Stimulated activated naive CD4-positive, alpha-beta T cell treated with Interleukin-2 at 50 U/mL for 16 hours (primary cell): ENCODE results near the gene UBE2S.
A peak's percentile ranks its signal among the peaks of the same experiment; 100 is the strongest.
"Not testable (repeated sequence)": the region's sequence is repeated elsewhere in the genome, so short reads cannot be mapped to it uniquely, and the experiment has no call there.

ENCODE experiments used
- DNase-seq: peaks from one replicate; lab custom pipeline; 2025; lab: John Stamatoyannopoulos, UW

The UBE2S gene

DNA sequence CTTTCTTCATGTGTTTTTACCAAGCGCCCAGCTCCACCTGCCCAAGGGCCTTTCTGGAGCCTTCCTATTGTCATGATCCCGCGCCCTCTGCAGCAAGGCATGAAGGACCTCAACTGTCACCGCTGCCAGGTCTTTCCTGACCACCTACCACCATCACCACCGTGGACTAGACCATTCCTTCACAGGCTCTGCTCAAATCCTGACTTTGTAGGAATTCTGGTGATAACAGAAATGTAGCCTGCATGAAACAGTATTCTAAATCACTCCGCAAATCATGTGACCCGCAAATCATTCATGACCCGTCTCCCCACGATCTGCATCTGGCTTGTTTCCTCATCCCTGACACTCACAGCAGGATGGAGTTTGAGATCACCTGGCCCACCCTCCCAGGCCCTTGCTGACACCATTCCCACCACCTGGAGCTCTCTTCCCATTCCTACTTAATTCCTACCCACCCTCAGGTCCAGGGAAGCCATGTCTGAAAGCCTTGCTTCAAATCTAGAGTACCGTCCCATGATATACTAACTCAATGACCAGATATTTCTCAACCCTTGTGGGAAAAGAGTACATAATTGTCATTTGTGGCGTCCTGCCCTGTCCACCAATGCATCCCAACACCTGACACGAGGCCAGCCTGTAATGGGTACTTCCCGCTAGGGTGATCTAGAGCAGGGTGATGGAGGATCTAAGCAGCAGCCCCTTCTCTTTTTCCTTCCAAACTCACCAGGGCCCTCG, 1.3 kb downstream of the UBE2S start:
- DNase-seq: no peak

DNA sequence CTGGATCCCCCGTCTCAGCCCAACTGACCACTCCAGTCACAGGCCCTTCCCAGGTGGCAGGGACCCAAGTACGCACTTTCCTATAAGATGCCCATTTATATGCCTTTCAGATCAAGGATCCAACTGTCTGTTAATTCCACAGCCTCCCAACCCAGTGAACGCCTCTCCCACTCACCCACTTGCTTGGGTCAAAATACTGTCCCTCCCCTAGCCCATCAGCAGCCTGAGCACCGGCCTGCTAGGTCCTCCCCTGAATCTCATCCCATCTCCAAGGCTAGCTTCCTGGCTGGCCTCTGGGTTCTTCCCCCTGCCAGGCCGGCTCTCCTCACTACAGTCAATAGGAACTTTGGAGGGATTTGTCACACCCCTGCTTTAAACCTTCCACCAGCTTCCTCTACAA, 1.9 kb downstream of the UBE2S start:
- no peak for DNase-seq

DNA sequence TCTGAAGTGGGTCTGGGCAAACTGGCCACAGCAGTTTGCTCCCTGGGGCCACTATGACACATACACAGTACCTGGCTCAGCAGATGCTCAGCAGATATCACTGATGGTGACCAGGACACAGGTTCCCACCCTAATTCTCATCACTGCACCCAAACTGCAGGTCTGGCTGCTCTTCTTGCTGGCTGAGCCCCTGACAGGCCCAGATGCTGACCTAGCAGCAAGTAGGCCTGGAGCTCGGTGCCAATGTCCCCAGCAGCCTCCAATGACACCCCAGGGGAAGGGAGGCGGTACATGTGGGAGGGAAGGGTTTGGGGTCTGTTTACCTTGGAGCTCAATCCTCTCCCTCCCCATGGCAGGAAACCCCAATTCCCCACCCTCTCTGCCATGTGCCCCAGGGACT, 5.1 kb downstream of the UBE2S start:
- no peak for DNase-seq

DNA sequence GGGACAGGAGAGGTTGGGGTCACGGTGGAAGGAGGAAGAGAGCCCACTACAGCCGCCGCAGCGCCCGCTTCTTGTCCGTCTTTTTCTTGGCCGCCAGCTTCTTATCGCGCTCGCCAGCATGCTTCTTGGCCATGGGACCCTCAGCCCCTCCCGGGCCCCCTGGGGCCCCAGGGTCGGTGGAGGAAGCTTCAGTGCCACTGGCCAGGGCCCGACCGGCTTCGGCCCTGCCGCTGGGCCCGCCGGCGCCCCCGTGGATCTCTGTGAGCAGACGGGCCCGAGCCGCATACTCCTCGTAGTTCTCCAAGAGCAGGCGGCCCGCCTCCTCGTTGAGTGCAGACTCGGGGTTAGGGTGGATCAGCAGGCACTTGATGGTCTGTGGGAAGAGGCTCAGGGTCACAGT, 6.2 kb downstream of the UBE2S start:
- not testable (repeated sequence) for DNase-seq

DNA sequence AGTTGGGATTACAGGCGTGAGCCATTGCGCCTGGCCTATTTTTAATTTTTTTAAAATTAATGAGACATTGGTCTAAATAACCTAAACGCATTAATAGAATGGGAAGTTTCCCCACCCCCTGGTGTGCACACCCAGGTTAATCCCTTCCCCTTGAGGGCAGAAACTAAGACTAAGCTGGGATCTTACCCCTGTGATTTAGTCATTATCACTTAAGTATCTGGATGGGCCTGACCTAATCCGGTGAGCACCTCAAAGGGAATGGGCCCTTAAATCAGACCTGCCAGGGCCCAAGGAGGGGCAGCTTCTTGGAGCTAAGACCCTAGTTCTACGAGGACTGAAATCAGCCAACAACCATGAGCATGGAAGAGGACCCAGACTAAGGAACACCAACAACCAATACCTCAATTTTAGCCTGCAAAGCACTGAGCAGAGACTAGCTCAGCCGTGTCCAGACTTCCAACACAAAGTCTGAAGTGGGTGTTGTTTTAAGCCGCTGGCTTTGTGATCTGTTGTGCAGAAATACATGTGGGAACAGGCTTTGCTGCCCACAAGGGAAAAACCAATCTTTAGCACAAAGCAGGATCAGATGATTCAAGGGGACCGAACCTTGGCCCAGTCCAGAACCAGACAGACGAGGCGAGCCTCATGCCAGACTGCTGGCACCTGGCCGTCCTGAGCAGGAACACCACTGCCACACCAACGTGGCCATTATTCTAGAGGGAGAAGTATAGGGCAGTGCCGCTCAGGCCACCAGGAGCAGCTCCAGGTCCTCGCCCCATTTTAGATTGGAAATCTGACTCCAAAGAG, 7.1 kb downstream of the UBE2S start:
- no peak for DNase-seq

DNA sequence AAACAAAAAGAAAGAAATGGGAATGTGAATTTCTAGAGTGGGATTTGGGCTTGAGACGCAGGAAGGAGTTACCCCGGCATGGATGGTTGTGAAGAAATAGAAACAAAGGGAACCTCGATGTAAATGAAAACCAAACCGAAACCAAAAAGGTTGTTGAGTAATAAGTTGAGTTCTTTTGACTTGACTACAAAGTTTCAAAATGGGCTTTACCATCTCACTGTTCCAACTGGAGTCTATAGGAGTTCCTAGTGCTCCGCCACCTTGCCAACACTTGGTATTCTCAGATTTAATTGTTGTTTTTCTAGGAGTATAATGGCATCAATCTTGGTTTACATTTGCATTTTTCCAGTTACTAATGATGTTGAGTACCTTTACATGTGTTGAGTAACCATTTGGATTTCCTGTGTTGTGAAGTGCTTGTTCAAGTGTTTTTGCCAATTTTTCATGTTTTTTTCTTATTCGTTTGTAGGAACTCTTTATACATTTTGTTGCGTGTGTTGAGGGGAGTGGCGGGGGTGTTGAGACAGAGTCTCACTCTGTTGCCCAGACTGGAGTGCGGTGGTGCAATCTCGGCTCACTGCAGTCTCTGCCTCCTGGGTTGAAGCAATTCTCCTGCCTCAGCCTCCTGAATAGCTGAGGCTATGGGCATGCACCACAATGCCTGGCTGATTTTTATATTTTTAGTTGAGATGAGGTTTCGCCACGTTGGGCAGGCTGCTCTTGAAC, 9.2 kb downstream of the UBE2S start:
- no peak for DNase-seq

DNA sequence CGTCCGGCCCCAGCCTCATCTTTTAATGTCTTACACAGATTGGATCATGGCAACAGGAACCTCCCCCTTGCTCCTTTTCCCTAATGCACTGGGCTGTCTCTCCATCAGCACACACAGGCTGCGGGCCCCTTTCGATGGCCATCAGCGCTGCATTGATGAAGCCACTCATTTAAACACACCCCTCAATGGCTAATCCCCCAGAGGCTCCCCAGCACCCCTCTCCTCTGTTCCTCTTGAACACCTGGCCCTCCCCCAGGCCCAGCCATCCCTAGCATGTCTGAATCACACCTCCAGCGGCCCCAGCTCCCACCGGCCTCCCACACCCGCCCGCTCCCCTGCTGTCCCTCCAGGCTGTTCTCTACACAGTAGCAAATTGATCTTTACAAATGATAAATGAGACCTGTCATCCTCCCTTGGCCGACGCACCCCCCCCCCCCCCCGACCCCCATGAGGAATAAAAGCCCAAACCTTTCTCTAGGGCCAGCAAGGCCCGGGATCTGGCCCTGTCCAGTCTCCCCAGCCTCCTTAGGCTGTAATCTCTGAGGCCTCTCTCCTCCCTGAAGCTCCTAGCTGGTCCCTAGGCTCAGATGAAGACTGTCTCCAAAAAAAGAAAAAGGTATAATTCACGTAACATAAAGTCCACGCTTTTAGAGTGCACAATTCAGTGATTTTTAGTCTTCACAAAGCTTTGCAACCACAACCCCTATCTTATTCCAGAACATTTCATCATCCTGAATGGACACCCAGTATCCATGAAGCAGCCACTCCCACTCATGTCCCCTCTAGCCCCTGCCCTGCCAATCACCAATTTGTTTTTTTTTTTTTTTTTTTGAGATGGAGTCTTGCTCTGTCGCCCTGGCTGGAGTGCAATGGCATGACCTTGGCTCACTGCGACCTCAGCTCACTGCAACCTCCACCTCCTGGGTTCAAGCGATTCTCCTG, 14.5 kb downstream of the UBE2S start:
- DNase-seq: no peak

DNA sequence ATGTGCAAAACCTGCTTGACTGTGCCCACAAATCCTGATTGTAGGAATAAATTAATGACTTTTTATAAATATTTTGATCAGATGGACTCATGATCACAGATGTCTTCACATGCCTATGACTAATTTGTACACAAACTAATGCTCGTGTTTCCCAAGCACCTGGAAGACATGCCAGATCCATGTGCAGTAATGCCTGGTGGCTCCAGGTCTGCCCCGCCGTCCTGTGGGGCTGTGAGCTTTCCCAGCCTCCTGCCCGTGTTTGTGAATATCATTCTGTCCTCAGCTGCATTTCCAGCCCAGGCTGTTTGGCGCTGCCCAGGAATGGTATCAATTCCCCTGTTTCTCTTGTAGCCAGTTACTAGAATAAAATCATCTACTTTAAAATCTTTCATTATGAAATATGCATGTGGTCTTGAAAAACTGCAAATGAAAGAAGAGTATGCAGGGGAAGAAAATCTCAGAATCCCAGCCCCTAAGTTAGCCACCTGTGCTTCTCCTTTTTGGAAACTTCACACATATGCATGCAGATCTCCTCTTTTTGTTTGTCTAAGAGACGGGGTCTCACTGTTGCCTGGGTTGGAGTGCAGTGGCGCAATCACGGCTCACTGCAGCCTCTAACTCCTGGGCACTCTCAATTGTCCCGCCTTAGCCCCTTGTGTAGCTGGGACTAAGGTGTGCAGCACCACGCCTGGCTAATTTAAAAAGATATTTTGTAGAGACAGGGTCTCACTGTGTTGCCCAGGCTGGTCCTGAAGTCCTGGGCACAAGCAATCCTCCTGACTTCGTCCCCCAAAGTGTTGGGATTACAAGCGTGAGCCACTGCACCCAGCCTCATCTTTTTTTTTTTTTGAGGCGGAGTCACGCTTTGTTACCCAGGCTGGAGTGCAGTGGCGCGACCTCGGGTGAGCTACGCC, 15.6 kb downstream of the UBE2S start:
- no peak for DNase-seq

DNA sequence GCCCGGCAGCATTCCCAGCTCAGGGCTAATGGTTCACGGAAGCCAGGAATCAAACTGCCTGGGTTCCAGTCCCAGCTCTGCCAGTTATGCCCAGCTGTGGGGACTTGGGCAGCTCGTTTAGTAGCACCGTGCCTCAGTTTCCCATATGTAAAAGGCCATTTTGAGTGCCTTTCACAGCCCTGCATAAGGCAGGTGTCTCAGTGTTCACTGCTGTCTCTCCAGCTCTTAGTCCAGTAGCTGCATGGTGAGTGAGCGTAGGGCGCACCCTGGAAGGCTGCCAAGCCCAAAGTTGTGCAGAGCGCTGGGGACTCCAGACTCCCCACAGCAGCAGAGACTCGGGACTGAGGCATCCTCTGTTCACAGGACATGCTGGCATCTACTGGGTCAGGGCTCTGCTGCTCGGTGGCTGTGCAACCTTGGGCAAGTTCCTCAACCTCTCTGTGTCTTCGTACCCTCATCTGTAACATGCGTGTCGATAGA, 16.4 kb downstream of the UBE2S start:
- no peak for DNase-seq

DNA sequence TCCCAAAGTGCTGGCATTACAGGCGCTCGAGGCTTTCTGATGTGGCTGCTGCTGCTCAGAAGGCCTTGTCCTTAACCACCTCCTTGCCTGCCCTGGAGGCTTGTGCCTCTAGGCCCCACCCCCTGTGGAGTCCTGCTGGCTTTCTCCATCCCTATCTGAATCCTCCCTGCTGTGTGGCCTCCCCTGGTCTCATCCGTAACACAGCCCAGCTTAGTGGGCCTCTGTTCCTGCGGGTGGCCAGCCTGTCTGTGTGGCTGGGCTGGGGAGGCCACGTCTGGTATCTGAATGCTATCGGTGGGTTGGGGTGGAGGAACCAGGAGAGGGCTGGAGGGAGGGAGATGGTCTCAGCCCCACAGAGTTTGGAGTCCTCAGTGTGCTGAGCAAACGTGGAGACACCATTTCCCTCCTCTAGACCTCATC, 17.1 kb downstream of the UBE2S start:
- no peak for DNase-seq

DNA sequence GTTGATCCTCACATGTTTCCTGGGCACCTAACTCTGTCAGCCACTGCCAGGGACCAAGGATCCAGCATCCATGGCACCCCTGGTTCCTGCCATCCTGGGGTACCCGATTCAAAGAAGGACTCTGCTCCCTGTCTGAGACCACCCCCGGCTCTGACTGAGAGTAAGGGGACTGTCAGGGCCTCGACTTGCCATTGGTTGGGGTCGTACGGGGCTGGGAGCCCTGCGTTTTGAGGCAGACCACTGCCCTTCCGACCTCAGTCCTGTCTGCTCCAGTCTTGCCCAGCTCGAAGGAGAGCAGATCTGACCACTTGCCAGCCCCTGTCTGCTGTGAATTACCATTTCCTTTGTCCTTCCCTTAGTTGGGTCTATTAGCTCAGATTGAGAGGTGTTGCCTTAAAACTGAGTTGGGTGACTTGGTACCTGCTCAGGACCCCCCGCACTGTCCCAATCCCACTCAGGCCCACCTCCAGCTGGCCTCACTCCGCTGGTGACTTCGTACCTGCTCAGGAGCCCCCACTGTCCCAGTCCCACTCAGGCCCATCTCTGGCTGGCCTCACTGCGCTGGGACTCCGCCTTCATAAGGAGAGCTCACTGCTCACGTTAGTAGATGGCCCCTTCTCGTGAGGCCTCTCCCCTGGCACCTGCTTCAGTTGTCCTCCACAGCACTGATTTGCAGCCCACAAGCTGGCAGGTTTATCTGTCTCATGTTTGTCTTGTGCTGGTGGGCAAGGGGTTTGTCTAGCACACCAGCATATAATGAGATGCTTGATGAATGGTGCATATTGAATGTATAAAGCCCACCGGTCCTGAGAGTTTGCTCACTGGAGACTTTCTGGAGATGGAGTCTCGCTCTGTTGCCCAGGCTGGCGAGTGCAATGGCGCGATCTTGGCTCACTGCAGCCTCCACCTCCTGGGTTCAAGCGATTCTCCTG, 17.9 kb downstream of the UBE2S start:
- no peak for DNase-seq

DNA sequence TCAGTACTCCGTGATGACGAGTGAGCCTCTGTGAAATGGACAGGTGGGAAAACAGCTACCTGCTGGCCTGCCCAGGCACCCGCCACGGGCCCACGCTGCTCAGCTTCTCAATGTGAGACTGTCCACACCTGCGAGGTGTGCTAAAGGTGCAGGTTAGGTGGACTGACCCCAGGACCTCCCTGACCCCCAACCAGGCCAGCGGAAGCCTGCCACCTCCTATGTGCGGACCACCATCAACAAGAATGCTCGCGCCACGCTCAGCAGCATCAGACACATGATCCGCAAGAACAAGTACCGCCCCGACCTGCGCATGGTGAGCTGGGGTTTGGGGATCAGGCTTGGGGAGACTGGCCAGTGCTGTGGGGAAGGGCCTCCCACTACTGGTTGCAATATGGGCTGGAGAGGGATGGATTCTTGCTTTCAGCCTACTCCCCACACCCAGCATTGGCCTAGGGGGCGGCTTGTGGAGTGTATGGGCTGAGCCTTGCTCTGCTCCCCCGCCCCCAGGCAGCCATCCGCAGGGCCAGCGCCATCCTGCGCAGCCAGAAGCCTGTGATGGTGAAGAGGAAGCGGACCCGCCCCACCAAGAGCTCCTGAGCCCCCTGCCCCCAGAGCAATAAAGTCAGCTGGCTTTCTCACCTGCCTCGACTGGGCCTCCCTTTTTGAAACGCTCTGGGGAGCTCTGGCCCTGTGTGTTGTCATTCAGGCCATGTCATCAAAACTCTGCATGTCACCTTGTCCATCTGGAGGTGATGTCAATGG, 19.7 kb downstream of the UBE2S start:
- no peak for DNase-seq

DNA sequence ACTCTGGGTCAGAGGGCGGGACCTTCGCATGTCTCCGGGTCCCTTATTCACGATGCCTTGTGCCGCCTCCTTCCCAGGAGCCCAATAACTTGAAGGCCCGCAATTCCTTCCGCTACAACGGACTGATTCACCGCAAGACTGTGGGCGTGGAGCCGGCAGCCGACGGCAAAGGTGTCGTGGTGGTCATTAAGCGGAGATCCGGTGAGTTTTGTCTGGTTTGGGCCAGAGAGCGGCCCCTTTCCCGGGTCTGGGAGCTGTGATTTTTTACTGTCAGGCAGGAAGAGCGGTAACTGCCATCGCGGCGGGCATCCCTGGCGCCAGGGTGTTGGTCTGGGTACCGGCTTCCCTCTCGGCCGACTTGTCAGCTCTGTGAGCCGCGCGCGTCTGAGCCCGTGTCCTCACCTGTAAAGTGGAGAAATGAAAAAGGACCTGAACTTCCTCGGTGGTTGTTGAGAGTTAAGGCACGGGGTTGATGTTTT, 21.1 kb downstream of the UBE2S start:
- DNase-seq: peak; percentile 47

DNA sequence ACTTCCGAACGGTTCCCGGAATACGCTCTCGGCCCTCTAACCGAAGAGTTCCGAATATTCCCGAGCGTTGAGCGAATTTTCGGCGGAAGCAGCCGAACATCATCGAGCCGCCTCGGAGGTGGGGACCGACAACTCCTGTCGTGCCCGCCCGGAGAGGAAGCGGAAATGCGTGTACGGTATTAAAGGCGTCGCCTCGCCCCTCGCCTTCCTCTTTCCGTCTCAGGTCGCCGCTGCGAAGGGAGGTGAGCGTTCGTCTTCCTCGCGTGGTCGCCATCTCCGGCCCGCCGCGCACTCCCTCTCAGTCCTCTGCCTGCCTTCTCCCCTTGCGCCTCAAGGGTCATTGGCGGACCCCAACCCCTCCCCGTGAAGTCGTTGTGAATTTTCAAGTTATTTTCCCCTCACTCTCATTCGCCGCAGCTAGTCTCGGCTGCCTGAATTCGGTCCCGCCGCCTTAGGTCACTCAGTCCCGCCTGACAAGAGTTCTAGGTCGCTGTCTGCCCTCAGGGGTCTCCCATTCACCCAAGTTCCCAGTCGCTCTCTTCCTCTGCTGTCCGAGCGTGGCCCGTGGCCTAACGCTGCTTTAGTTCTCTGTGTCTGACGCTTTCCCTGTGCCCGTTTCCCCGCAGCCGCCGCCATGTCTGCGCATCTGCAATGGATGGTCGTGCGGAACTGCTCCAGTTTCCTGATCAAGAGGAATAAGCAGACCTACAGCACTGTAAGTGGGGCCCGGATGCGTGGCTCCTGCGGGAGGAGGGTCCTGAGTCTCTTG, 21.7 kb downstream of the UBE2S start, which contains the start of gene RPL28:
Gene RPL28, plus strand, starts transcription at position 209 of the 769 bp plus-strand sequence. Its CDS starts 426 bp downstream, at position 635.
- DNase-seq: peak; percentile 97

DNA sequence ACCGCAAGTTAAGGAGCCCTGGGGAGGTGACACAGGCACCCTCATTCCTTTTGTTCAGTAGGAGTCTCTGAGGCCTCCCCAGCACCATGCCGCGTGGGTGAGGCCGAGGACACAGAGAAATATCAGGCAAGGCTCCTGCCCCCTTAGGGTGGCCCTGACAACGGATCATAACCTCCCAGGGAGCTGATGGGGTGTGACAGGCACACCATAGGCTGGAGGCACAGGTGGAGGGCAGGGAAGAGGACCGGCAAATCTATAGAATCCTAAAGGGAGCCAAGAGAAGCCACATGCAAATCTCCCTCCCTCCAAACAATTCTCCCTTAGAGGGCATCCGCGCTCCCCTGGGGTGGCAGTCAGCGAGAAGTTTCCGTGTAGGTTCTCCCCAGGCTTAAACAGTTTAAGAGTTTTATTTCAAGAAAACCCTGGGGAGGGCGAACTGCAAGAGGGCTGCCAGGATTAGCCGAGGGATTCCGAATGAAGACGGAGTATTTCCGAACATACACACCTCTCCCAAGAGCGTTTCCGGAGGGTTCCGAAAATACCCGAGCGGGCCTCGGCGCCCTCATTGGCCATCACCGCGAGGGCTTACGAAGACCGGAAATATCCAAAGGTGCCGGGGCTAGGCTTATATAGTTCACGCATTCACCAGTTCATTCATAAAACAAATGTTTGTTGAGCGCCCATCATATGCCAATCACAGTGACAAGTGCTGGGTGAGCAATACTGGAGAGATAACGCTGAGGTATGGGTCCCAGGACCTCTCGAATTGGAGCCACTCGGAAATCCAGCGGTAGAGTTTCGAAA, 22.5 kb downstream of the UBE2S start:
- peak; percentile 94 for DNase-seq

DNA sequence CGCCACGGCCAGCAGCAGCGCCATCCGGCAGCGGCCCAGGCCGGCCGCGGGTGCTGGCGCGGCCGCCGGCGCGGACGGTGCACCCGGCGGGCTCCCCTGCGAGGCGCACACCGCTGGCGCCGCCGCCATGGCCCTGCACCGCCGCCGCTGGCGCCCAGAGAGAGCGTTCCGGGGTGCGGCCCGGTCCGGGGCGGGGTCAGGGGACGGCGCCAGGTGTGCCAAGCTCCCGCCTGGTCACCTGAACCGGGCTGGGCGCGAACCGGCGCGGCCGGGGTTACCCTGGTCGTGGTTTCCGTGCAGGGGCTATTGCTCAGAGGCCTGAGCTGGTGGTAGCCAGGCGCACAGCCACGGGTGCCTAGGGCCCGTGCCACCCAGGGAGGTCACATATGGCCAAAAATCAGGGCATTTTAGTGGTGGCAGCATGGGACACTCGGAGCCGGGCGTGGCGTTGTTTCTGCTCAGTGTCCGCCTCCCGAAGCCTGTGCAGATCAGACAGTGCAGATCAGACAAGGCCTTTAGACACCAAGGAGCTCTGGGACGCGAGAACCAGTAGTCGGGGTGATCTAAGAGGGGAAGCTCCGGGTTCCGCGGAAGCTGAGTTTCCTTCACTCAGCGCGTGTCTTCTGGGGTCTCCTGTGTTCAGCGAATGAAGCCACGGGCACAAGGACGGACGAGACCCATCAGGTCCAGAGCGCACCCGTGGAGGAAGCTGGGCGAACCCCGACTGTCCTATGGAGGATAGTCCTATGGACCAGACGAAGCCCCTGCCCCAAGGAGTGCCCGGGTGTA, 23.3 kb downstream of the UBE2S start, which contains the start of gene TMEM238:
Gene TMEM238, minus strand, starts transcription at position 162 of the 789 bp plus-strand sequence. Its CDS starts 33 bp downstream, at position 129.
- peak; percentile 37 for DNase-seq
